Stimulated activated naive CD8-positive, alpha-beta T cell treated with anti-CD3 and anti-CD28 coated beads, Interleukin-15, Interleukin-2, amounts not matched to agents 100 U/mL and 50 U/mL, for 24 hours (primary cell): ENCODE data around the gene MGST3.
A peak's percentile ranks its signal among the peaks of the same experiment; 100 is the strongest.
"Not testable (repeated sequence)": the region's sequence is repeated elsewhere in the genome, so short reads cannot be mapped to it uniquely, and the experiment has no call there.

Experiments used
- ATAC-seq: fragments of 150-1000 bp; cut with Tn5 transposase; one replicate; pipeline ENCODE4 v1.10.0; 2021
- DNase-seq: peaks from one replicate; pipeline ENCODE4 v3.0.0; 2021

Gene MGST3

DNA sequence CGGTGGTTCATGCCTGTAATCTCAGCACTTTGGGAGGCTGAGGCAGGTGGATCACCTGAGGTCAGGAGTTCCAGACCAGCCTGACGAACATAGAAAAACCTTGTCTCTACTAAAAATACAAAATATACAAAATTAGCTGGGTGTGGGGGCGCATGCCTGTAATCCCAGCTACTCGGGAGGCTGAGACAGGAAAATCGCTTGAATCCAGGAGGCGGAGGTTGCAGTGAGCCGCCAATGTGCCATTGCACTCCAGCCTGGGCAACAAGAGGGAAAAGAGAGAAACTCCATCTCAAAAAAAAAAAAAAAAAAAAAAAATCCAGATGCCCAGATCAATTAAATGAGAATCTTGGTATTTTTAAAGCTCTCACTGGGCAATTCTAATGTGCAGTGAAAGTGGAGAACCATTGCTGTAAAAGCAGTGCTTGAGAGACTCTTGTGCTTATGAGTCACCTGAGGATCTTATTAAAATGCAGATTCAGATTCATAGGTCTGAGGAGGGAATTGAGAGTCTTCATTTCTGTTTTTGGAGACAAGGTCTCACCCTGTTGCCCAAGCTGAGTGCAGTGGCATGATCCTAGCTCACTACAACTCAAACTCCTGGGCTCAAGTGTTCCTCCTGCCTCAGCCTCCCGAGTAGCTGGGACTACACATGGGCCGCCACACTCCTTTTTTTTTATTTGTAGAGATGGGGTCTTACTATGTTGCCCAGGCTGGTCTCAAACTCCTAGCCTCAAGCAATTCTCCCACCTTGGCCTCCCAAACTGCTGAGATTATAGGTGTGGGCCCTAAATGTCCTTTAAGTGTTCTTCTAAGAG, 27.9 kb downstream of the MGST3 start:
- not testable (repeated sequence) for ATAC-seq, DNase-seq

DNA sequence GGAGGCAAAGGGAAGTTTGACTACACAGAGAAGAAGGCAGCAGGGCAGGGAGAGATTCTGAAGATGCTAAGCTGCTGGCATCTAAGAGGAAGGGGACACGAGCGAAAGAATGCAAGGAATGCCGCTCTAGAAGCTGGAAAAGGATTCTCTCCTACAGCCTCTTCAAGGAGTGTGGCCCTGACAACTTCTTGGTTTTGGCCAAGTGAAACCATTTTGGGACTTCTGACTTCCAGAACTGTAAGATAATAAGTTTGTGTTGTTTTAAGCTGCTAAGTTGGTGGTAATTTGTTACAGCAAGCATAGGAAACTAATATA, 28.5 kb downstream of the MGST3 start:
- no peak for ATAC-seq
- no peak for DNase-seq

DNA sequence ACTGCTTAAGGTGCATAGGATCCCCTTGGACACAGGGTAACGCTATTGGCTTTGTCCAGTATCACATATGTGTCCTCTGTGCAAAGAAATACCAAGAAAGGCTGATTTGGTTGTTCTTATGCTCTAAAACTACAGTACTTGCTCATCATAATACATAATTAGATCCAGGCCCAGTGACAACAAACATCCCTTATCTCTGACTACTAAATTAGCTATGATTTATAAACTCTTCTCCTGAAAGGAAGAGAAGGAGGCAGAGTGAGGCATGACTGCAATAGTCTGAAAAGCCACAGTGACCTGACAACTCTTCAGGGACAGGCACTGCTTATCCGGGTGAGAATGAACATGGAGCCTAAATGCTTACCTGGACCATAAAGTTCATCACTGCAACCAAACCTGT, 30.7 kb downstream of the MGST3 start:
- no peak for DNase-seq
- no peak for ATAC-seq

DNA sequence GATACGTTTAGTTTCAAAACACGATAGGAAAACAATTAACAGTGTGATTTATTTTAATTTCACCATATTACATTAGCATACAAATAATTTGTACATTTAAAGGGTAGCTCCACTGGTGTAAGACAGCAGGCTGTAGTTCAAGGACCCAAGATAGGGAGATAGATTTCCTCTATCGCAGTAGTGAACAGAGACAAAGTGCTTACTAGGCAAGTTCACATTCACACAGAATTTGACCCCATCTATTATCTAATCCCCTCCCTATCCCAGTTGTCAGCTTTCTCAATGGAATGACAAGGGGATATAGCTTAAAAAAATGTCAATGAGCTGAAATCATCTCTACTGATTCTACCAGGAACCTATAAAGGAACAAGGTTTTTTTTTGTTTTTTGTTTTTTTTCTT, 31.2 kb downstream of the MGST3 start:
- no peak for DNase-seq
- no peak for ATAC-seq

DNA sequence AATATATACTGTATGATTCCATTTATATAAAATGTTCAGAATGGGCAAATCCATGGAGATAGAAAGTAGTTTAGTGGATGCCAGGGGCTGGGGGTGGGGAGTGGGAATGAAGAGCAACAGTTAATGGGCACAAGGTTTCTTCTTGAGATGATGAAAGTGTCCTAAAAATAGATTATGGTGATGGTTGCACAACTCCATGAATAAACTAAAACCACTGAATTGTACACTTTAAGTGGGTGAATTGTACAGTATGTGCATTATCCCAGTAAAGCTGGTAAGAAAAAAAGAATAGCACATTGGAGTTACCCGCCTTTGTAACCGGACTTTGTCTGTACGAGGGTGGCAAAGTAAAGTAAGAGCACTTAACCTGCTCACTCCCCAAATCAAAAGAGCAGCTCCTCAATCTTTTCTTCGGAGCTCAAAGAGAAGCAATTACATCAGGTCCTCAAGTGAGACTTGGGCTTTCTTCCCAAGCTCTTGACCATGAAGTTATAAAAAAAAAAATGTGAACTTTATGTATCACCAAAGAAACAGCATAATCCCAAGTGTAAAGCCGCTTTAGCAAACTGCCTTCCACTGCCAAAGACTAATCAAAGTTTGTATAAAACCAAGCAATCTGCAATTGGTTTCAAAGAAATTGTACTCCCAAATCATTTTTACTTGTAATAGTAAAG, 35.3 kb downstream of the MGST3 start:
- DNase-seq (no peak), ATAC-seq (no peak)

DNA sequence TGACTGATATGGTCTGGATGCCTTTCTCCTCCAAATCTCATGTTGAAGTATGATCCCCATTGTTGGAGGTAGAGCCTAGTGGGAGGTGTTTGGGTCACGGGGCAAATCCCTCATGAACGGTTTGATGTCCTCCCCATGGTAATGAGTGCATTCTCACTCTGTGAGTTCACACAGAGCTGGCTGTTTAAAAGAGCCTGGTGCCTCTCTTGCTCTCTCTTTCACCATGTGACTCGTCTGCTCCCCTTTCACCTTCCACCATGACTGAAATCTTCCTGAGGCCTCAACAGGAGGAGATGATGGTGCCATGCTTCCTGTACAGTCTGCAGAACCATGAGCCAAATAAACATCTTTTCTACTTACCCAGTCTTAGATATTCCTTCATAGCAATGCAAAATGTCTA, 37.1 kb downstream of the MGST3 start:
- ATAC-seq = peak; percentile 59
- DNase-seq = no peak

DNA sequence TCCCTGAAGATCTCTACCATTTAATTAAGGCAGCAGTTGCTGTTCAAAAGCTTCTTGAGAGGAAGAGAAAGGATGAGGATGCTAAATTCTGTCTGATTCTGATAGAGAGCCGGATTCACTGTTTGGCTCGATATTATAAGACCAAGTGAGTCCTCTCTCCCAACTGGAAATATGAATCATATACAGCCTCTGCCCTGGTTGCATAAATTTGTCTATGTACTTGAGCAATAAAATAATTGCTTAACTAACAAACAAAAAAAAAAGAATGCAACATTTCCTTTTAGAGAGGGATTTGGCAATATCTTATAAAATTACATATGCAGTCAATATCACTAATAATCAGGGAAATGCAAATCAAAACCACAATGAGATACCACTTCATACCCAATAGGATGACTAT, 40.5 kb downstream of the MGST3 start:
- ATAC-seq = no peak
- DNase-seq = no peak

DNA sequence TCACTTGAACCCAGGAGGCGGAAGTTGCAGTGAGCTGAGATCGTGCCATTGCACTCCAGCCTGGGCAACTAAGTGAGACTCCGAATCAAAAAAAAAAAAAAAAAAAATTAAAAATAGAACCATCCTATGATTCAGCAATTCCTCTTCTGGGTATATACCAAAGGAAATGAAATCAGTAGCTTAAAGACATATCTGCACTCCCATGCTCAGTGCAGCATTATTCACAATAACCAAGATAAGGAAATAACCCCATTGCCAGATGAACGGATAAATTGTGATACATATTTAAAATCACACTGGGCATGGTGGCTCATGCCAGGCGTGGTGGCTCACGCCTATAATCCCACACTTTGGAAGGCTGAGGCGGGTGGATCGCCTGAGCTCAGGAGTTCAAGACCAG, 43.6 kb downstream of the MGST3 start:
- DNase-seq (no peak), ATAC-seq (no peak)

DNA sequence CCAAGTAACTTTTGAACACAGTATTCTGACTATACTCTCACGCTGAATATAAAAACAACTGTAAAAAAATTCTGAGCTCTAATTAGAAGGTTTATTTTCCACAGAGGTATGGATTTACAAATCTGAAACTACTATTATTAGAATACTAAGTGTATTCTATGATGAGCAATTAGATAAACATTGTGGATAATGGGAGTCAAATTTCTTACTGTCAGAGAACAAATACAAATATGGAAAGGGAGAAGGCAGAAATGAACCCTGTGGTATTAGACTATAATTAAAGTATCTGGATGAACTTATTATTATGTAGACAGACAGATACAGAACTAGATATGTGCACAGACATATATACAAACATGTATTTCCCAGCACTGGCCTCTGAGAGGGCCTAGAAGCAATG, 44.8 kb downstream of the MGST3 start:
- ATAC-seq = no peak

DNA sequence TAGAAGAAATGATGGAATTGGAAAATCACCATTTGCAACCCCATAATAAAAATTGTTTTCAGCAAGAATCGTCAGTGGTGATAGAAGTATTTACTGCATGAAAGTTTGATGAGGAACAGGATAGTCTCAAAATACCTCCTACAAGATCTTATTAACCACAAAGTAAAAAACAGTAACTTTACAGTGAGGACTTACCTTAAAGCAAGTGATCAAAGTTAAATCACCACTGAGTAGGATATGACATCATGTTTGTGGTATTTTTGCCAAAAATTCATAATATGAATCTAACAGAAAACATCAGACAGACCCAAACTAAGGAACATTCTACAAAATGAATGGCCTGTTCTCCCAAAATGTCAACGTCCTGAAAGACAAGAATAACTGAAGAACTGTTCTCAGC, 47.5 kb downstream of the MGST3 start:
- DNase-seq (no peak), ATAC-seq (no peak)

More for the DNA sequence above, 44.8 kb downstream of the MGST3 start:
- DNase-seq = no peak

DNA sequence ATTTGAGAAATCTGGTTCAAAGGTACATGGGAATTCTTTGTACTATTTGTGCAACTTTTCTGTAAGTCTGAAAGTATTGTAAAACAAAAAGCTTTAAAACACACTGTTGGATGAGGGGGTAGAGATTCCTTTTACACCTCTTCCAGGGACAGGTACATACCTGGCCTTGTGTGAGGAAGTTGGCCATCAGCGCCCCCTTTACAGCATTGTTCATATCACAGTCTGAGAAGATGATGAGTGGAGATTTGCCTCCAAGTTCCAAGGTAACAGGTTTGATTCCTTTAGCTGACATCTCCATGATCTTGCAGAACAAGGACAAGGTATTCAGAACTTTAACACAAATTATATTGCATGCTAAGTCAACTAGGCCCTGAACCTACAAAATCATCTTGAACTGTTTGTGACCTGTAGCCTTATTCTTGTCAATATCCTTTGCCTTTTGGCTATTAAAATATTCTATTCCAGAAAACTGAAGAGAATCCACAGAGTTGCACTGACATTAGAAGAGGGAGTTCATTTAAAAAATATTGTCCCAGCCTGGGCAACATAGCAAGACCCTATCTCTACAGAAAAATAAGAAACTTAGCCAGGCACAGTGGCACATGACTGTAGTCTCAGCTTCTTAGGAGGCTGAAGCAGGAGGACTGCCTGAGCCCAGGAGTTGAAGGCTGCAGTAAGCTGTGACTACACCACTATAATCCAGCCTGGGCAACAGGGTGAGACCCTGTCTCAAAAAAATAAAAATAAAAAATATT, 48.4 kb downstream of the MGST3 start:
- no peak for ATAC-seq

DNA sequence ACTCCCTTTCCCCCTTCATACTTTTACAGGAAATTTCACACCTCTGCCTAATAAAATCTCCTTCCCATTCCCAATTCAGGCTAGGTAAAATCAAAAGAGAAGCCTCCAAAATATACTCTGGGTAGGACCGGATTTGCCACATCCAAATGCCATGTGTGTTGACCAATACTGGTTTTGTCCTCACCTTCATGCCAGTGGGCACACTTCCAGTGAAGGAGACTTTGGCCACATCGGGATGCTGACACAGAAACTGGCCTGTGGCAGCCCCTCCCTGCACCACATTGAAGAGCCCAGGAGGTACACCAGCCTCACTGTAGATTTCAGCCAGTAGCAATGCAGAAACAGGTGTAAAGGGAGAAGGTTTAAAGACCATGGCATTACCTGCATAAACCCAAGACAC, 49.3 kb downstream of the MGST3 start:
- ATAC-seq (no peak), DNase-seq (no peak)

More for the DNA sequence above, 48.4 kb downstream of the MGST3 start:
- DNase-seq = no peak

DNA sequence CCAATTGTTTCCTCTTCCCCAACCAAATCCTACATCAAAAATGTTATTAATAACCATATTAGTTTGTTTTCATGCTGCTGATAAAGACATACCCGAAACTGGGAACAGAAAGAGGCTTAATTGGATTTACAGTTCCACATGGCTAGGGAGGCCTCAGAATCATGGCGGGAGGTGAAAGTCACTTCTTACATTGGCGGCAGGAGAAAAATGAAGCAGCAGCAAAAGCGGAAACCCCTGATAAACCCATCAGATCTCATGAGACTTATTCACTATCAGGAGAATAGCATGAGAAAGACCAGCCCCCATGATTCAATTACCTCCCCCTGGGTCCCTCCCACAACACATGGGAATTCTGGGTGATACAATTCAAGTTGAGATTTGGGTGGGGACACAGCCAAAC, 49.7 kb downstream of the MGST3 start:
- DNase-seq, ATAC-seq: not testable (repeated sequence)

DNA sequence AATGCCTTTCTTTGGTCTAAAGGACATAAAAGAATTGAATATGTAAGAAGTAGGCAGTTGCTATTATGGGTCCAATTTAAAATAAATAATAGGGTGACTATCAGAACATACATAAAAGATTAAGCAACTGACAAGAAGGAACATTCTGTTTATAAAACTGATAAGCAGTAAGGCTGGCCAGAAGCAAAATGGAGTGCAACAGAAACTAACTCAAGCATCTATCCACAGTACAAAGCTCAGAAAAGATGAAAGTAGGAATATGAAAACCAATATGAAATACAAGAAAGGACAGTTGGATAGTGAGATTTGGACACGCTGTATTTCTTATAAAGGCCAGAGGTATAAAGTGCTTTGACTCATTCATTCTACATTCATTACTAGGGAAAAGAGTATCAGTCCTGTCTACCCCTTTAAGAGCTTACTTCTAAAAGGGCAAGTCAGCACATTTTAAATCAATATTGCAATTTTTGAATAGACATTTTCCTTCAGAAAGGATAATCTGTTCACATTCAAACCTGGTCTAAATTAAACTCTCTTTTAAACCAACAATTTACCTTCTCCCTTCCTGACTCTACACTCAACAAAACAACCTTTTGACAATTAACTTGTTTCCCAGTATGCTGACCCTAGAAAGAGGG, 52.9 kb downstream of the MGST3 start:
- ATAC-seq = no peak
- no peak for DNase-seq

DNA sequence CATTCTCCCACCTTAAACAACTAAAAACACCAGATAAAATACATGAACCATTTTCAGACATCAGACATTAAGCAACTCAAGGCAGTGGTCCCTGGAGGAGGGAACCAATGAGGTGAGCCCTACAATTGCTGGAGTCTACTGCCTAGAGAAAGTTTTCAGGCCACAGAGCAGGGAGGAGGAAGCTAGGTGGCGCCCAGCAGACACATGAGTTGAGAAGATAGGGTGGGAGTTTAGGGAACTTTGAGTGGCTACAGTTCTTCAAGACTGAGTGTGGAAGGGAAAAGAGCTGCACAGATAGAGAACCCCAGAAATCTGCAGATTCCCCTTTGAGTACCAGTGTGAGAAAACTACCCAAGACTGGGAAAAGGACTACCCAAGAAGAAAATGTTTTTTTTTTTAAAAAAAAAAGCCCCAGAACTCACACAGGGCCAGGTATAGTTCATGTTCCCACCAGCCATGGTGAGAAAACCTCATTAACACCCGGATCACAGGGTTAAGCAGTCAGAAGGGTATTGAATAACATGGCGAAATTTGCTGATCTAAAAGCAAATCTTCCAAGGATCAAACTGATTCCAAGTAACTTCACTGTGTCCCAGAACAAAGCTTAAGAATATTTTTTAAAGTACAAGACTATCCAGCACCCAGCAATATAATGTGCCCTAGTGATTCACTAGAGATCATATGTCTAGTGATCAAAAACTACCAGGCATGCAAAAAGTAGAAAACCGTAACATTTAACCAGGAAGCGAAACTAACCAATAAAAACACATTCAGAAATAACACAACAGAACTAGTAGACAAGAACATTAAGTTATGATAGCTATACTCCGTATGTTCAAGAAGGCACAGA, 55.3 kb downstream of the MGST3 start:
- DNase-seq = no peak
- no peak for ATAC-seq

DNA sequence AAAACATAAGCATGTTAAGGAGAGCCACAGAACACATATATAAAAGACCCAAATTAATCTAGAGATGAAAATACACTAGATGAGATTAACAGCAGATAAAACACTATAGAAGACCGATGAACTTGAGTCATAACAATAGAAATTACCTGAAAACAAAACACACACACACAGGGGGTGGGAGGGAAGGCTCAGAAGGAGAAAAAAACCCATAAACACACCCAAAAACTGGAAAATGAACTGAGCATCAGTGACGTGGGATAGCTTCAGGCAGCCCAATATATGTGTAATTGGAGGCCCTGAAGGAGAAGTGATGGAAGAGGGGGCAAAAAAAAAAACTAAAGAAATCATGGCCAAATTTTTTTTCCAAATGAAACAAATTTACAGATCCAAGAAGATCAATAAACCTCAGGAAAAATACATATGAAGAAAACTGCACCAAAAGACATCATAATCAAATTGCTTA, 56.0 kb downstream of the MGST3 start:
- DNase-seq (no peak), ATAC-seq (no peak)

DNA sequence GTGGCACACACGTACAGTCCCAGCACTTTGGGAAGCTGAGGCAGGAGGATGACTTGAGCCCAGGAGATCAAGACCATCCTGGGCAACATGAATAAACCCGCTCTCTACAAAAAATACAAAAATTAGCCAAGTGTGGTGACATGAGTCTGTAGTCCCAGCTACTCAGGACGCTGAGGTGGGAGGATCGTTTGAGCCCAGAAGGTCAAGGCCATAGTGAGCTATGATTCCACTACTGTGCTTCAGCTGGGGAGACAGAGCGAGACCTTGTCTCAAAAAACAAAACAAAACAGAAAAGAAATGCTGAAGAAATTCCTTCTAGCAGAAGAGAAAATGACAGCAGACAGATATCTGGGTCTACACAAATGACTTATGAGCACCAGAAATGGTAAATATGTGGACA, 57.0 kb downstream of the MGST3 start:
- DNase-seq (no peak), ATAC-seq (no peak)

DNA sequence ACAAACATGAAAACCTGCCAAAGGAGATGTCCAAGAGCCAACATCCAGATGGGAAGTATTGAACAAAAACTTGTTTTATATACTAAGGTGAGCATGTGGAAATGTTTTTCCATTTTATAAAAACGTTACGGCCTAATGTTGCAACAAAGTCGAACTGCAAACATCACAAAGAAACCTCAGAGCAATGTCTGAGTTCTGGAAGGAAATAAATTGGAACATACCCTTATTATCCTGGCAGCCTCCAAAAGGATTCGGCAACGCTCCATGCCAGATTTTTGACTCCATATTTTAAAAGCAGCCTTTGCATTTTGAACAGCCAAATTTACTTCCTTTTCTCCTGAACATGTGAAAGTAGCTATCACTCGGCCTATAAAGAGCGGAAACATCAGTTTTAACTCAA, 64.0 kb downstream of the MGST3 start:
- no peak for DNase-seq
- ATAC-seq = no peak

DNA sequence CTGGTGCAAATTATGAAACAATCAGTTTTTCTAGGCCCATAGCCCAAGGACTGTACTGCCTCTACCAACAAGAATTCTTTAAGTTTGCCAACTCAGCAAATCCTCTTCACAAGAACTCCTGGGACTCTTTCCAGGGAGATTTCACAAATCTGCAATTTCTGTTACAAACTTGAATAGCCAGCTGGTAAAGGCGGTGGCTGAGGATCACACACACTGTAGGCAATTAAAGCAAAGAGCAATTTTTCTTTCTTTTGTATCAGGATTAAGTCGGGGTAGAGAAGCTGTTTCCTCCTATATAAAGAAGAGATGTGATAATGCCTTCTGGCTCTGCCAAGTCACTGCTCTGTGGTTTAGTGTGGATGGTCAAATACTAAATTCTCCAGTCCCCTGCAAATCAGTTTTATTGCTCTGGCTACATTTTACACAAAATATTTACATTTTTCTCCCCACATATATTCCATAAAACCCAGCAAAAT, 65.6 kb downstream of the MGST3 start:
- ATAC-seq (no peak), DNase-seq (no peak)

DNA sequence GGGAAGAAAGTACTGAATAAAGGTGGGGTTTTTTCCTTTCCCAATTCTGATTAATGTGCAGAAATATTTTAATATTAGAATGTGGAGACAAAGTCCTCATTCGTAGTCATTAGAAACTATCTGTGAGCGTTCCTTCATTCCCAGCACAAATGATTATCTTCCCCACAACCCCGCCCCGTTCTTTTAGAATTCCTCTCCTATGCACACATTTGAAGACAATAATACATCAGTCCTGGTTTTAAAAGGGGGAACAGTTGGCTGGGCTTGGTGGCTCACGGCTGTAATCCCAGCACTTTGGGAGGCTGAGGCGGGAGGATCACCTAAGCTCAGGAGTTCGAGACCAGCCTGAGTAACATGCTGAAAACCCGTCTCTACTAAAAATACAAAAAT, 66.5 kb downstream of the MGST3 start:
- no peak for ATAC-seq
- no peak for DNase-seq
